ENCODE results near the gene PHF23.

DNA sequence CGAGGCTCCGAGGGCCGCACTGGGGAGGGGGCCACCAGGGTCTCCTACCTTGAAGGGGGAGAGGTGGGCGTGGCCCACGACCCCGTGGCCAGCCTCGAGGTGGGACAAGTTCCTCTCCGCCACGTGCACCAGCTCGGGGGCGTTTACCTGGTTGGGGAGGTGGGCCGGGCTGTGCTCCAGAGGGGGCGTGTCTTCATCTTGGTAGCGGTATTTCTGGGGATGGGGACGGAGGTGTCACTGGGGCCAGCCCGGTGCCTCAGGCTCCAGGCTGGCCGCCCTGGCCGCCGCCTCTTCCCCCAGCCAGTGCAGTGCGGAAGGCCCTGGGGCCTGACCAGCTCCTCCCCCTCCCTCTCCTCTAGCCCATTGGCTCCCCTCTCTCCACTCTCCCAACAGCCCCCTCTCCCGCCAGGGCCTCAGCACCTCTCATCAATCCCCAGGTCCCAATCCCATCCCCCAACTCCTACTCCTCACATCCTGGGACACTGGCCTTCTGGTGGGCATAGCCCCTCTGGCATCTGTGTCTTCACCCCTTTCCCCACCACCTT, 31.2 kb downstream of the PHF23 start:
- TF ChIP-seq SMAD3 (CRISPR knock-in tag; conservative IDR thresholded peaks at IDR 0.05) (no peak), ZFX (CRISPR knock-in tag; IDR thresholded peaks at IDR 0.05) (no peak), KDM2B (CRISPR knock-in tag; IDR thresholded peaks at IDR 0.05) (no peak)

Measured in K562 (cell line).